GM19099 (cell line): ENCODE data around the gene MZB1.
A peak's percentile ranks its signal among the peaks of the same experiment; 100 is the strongest.

Experiments
- POLR2A ChIP-seq: IDR thresholded peaks from 3 replicates; pipeline ENCODE4 v1.6.1; 2011; ENCODE audit warnings: low read depth; ENCODE audit not compliant: insufficient read length; ENCODE audit errors: extremely low read depth

The MZB1 gene

DNA sequence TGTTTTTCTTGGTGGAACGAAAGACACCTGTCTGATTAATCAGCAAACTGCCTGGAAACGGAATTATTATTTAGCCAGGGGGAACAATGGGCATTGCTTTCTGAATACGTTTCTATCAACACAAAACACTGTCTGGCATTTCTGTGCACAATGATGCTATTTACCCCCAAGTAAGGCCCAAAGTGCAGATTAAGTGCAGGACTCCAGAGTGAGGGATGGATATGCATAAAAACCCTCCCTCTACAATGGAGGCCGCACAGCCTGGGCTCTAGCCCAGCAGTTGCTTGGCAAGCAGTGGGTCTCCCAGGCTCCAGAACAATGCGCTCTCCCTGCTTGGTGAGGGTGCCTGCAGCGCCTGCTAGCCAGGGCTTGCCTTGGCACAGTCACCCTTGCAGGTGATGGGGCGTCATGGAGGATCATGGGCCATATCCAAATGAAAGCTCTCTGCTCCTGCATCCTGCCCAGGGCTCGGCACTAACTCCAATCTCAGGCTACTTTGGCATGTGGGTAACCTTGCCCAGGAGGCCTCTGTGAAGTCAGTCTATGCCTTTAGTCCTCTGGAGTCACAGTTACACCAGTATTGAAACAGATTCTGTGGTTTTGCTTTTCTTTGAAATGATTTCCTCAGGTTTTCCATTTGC lies 25.6 kb upstream of the MZB1 start:
- no peak for TF ChIP-seq POLR2A

DNA sequence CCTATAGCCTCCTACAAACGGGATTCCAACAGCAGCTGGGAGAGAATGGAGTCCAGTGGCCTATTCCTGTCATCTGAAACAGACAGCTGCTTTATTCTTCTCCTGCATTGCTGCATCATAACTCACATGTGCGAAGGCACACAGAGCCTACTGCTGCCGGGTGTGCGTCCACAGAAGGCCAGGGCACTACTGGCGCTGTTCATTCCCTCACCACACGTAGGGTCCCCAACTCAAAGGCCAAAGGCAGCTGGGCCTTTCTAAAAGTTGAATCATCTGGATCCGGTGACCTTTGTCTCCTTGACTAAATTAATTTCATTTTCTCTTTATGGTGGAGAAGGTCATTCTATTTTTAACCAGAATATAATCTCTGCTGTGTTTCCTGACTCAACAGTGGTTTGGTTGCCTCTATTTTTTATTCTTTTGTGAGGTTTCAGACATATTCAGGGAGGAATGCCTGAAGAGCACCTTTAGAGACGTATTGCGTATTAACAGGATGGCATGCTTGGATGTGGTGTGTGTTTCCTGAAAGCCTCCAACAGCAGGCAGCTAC lies 24.9 kb upstream of the MZB1 start:
- TF ChIP-seq POLR2A, result no peak

DNA sequence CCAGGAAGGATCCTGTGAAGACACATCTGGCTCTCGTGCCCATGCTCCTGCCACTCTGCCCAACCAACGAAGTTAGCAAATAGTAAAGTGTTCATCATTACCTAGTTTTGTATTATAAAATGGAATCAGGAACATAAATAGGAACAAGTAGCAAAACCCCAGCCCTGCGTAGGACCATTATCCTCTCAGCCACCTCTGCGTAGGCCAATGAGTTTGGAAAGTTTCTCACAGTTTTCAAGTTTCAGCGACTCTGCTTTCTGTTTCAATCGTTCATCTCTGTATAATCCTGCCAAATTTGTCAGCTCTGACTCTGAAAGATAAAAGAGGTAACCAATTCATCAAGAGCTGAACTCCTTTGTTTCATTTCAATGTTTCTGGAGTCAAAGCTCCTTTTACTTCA lies 24.2 kb upstream of the MZB1 start:
- TF ChIP-seq POLR2A, result no peak

DNA sequence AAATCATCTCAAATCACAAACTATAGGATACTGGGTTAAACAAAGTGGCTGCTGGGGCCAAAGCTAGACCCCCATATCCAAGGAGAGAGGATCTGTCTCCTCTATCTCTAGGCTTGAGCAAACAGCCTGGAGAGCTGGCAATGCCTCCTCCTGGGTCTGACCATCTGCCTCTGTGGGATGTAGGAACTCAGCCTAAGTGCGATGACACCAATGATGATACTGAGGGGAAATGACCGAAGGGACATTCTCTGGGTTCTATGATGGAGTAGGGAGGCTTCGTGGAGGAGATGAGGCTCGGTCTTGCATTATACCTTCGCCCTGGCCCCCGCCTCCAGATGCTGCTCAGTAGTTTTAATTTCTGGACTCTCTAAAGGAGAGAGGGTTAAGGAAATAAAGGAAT lies 23.4 kb upstream of the MZB1 start:
- no peak for TF ChIP-seq POLR2A

DNA sequence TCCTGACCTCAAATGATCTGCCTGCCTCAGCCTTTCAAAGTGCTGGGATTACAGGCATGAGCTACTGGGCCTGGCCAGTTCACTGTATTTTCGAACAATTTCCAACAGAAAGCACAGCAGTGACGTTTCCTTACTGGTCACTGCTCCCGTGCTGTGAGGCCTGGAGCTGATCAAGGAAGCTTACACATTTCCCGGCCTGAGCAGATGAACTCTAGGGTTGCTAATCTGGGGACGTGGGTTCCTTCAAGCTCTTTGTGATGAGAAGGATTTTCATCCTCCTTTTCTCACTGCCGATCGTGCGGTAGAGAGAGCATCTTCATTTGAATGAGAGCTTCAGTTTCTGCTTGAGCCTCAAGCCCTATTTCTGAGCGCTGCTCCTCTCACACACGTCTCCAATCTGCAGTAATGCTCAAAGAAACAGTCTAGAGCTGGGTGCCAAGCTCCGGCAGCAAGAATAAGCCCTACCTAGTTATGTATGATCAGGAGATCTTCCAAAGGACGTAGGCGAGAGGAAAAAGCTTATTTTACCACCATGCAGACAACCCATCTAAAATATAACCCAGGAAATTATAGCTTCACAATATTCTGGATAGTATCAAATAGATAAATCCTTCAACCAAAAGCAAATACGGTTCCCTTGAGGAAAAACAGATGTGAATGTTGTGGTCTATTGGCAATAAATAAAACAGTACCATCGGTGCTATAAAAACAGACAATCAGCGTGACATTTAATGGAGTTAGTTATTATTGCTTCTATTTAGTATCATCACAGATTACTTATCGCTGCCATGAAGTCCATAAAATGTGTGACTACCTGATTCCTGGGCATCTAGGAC lies 21.5 kb upstream of the MZB1 start:
- TF ChIP-seq POLR2A, result no peak

DNA sequence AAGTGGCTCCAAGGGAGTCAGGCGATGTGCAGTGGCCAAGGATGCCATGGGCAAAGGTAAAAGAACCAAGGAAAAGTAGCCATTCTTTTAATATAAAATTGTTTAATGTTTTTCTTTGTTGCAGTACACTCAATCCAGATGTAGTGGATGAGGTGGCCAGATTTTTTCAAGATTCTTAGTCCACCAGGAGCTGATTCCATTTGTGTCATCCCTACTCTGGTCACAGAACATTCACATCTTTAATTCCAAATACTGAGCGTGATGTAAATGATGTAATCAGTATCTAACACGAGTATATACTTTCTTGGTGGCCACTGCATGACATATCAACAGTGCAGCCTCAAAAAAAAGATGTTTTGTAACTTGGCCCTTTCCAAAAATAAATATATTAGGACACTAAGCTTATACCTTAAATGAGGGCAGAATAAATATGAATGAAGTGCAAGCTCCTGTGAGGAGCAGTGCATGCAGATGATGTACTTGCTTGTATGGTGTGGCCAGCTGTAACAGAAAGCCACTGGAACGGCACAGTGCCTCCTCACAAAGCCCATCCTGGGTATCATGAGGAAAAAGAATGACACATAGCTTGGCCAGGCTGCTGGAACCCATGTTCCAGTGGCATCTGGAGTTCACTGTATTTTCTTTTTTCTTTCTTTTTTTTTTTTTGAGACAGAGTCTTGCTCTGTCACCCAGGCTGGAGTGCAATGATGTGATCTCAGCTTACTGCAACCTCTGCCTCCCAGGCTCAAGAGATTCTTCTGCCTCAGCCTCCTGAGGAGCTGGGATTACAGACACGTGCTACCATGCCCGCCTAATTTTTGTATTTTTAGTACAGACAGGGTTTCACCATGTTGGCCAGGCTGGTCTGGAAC lies 20.6 kb upstream of the MZB1 start:
- no peak for TF ChIP-seq POLR2A

DNA sequence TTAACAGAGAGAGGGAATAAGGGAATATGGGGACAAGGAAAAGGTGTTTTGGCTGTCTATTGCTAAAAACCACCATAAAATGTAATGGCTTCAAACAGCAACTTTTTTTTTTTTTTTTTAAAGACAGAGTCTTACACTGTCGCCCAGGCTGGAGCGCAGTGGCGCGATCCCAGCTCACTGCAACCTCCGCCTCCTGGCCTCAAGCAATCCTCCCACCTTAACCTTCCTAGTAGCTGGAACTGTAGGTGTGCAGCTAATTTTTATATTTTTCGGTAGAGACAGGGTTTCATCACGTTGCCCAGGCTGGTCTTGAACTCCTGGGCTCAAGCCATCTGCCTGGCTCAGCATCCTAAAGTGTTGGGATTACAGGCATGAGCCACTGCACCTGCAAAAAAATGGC lies 18.5 kb upstream of the MZB1 start:
- no peak for TF ChIP-seq POLR2A

DNA sequence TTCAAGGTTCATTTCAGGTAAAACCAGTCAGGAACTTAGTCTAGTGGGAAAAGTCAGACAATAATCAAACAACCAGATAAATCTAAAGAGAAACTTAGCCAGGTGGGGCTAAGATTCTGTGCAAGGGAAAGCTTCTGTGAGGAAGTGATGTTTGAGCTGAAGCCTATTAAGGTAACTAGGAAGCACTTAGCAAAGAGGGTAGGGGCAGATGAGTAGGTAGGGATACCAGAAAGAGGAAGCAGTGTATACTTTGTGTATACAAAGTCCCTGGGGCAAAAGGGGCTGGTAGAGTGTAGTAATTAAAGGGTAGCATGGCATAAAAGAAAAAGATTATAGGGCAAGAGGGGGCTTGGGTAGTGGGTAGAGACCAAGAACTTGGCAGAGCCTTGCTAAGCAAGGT lies 17.8 kb upstream of the MZB1 start:
- no peak for TF ChIP-seq POLR2A

DNA sequence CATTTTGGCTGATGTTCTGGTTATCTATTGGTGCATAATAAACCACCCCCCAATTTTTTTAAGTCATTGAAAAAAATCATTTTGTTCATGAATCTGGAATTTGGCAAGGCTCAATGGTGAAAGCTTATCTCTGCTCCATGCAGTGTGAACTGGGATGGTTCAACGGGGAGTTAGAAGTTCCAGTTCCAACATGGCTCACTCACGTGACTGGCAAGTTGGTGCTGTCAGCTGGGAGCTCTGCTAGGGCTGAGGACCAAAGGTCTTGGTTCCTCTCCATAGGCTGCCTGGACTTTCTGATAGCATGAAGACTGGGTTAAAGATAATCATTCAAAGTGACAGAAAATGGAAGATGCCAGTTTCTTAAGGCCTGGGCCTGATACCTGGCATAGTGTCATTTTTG lies 17.2 kb upstream of the MZB1 start:
- TF ChIP-seq POLR2A, result no peak

DNA sequence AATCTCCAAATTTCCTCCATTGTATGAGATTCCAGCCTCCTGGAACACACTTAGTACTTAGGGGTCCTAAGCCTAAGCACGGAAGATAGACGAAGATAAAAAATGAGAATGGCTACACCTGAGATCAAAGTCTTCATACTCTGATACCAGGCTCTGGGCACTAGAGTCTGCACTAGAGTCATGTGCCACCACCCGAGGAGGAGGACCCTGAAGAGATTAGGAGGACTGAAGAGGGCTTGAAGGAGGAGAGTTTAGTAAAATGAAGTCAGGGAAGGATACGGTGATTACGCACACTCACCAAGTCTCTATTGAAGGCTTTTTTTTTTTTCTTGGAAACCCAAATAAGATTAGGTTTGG lies 14.7 kb upstream of the MZB1 start:
- no peak for TF ChIP-seq POLR2A

DNA sequence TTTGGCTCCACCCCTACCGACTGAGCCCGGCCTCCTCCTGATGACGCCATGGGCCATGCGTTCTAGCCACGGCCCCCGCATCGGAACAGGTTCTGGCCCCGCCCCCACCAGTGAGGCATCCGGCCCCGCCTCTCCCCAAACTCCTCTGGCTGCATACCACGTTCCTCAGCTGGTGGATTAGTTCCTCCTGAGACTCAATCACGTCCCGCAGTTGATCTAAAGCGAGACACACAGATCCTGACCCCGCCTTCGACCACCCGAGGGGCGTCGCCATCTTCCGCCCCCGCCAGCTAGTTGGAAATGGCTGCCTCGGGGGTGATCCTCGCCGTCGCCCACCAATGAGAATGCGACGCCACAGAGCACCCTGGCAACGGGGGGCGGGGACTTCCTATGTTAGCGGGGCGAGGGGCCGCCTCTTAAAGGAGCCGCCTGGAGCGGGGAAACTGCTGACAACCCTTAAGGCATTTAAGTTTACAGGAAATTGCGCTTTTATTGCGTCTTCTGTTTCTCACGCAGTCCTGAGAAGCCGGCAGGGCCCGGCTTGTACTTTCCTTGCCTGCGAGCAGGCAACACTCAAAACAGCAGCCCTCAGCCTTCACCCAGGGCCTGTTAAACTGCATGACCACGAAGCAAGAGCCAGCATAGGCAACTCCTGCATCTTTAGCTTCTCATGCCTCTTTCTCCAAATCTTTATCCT lies 14.2 kb upstream of the MZB1 start, which contains the start of gene SPATA24:
SPATA24 (minus strand) TSS at position 303 of the 697 bp plus-strand sequence; CDS start at position 274, 29 bp downstream.
- TF ChIP-seq POLR2A, result peak; percentile 58

DNA sequence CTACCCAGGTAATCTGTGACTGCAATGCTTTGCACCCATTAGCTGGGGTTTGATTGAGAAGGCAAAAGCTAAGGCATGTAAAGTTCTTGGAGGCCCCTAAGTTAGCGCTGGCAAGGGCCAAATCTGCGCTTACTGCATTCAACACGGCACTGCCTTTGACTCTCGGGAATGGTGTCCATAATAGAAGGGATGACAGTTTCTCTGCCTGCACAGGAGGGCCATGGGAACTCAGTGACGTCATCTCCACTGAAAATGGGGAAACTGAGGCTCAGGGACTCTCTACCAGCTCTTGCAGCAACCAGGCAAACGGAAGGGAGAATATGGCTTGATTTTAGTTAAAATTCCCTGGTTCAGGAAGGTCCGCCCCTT lies 13.7 kb upstream of the MZB1 start:
- no peak for TF ChIP-seq POLR2A

DNA sequence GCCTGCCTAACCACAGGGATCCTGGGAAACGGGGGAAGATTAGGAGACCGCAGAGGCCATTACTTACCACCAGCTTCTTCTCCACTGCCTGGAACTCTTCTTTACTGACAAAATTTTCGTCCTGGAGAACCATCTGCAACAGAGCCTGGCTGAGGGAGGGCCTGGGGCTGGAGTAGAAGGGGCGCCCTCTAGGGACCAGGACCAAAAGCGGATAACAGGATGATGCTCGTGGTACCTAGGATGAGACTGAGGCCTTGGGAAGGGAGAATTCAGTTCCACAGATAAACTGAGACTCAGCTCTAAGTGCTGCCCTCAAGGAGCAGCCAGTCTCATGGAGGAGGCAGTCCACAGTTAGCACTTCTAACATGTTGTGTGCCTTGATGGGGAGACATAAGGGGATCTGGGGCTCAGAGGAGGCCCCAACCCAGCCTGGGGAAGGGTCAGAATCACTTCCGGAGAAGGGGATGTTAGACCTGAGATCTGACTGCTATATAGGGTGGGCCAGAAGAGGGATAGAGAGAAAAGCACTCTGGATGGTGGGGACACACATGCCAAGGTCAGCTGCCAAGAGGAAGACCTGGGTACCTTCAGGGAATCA lies 12.9 kb upstream of the MZB1 start:
- TF ChIP-seq POLR2A, result peak; percentile 12

DNA sequence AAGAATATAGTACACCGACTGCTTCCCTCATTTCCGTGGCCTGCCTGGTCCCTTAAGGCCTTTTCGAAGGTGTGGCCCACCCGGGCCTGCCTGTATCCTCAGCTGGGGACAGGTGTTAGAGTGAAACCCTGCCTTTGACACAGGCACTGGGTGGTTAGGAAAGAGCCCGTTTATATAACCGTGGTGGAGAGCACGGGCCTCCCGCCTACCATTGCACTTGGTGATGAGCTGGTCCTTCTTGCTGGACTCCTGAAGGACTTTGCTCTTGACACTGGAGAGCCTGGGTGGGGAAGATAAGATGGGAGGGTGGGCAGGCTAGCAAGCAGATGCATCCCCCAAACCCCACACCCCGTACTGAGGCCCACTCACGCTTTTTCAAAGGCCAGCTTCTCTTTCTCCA lies 11.8 kb upstream of the MZB1 start:
- no peak for TF ChIP-seq POLR2A
